ENCODE results near the gene BHMT.
"Not testable (repeated sequence)": the region's sequence is repeated elsewhere in the genome, so short reads cannot be mapped to it uniquely, and the experiment has no call there.

Gene BHMT

GRCh38 chr5:79172269-79172668 is 60.7 kb downstream of the BHMT start:
- DNase-seq (ENCODE audit: low read depth) = peak; percentile 17

GRCh38 chr5:79173626-79174025 is 62.0 kb downstream of the BHMT start:
- DNase-seq (ENCODE audit: low read depth) = no peak

GRCh38 chr5:79180449-79180848 is 68.8 kb downstream of the BHMT start:
- DNase-seq (ENCODE audit: low read depth) = not testable (repeated sequence)

- DNase-seq (ENCODE audit: low read depth) = peak; percentile 22
These were observed 69.9 kb downstream of the BHMT start for GRCh38 chr5:79181419-79182022.
